ENCODE results near the gene TMEM179. TPM values are rescaled to one million over a fixed set of nuclear protein-coding genes. Genes with fewer than 3 reads are reported as not detected.
A peak's percentile ranks its signal among the peaks of the same experiment; 100 is the strongest.

TMEM179 gene
- total RNA-seq, 1 experiment from 2014 or later = 0.32 TPM

- no peak for DNase-seq (ENCODE audit: low read depth, low spot score)
- in situ Hi-C loops (cut with HindIII; ENCODE audit: low pct_unique_long_range_greater_than_20kb, low sequenced_read_pairs) = loop anchor here (25.0 kb wide), 1 partner anchor 272 kb away; no protein-coding TSS in a partner anchor
These were observed 5.1 kb upstream of the TMEM179 start for GRCh38 chr14:104609666-104610065.

- DNase-seq (ENCODE audit: low read depth, low spot score) = no peak
- in situ Hi-C loops (cut with HindIII; ENCODE audit: low pct_unique_long_range_greater_than_20kb, low sequenced_read_pairs) = loop anchor here (25.0 kb wide), 1 partner anchor 267 kb away; no protein-coding TSS in a partner anchor
These were observed 716 bp downstream of the TMEM179 start for GRCh38 chr14:104603711-104604401.

GRCh38 chr14:104602933-104603325 lies 1.6 kb downstream of the TMEM179 start:
- in situ Hi-C loops (cut with HindIII; ENCODE audit: low pct_unique_long_range_greater_than_20kb, low sequenced_read_pairs) = loop anchor here (25.0 kb wide), 1 partner anchor 266 kb away; no protein-coding TSS in a partner anchor
- DNase-seq (ENCODE audit: low read depth, low spot score) = no peak

GRCh38 chr14:104602315-104602932 lies 2.1 kb downstream of the TMEM179 start:
- in situ Hi-C loops (cut with HindIII; ENCODE audit: low pct_unique_long_range_greater_than_20kb, low sequenced_read_pairs) = loop anchor here (25.0 kb wide), 1 partner anchor 265 kb away; no protein-coding TSS in a partner anchor
- no peak for DNase-seq (ENCODE audit: low read depth, low spot score)

- DNase-seq (ENCODE audit: low read depth, low spot score) = no peak
- in situ Hi-C loops (cut with HindIII; ENCODE audit: low pct_unique_long_range_greater_than_20kb, low sequenced_read_pairs) = loop anchor here (25.0 kb wide), 1 partner anchor 264 kb away; no protein-coding TSS in a partner anchor
These were observed 2.8 kb downstream of the TMEM179 start for GRCh38 chr14:104601786-104602185.

- in situ Hi-C loops (cut with HindIII; ENCODE audit: low pct_unique_long_range_greater_than_20kb, low sequenced_read_pairs) = loop anchor here (25.0 kb wide), 1 partner anchor 264 kb away; no protein-coding TSS in a partner anchor
- DNase-seq (ENCODE audit: low read depth, low spot score) = no peak
These were observed 3.8 kb downstream of the TMEM179 start for GRCh38 chr14:104600805-104601204.

- peak; percentile 22 for DNase-seq (ENCODE audit: low read depth, low spot score)
- in situ Hi-C loops (cut with HindIII; ENCODE audit: low pct_unique_long_range_greater_than_20kb, low sequenced_read_pairs) = loop anchor here (25.0 kb wide), 1 partner anchor 263 kb away; no protein-coding TSS in a partner anchor
These were observed 4.4 kb downstream of the TMEM179 start for GRCh38 chr14:104600141-104600643.

- DNase-seq (ENCODE audit: low read depth, low spot score) = no peak
- in situ Hi-C loops (cut with HindIII; ENCODE audit: low pct_unique_long_range_greater_than_20kb, low sequenced_read_pairs) = no loop called here
These were observed 5.1 kb downstream of the TMEM179 start for GRCh38 chr14:104599446-104599845.

- in situ Hi-C loops (cut with HindIII; ENCODE audit: low pct_unique_long_range_greater_than_20kb, low sequenced_read_pairs) = no loop called here
- no peak for DNase-seq (ENCODE audit: low read depth, low spot score)
These were observed 5.7 kb downstream of the TMEM179 start for GRCh38 chr14:104598910-104599273.

- in situ Hi-C loops (cut with HindIII; ENCODE audit: low pct_unique_long_range_greater_than_20kb, low sequenced_read_pairs) = no loop called here
- no peak for DNase-seq (ENCODE audit: low read depth, low spot score)
These were observed 6.3 kb downstream of the TMEM179 start for GRCh38 chr14:104598039-104598909.

GRCh38 chr14:104597576-104597975 lies 7.0 kb downstream of the TMEM179 start:
- in situ Hi-C loops (cut with HindIII; ENCODE audit: low pct_unique_long_range_greater_than_20kb, low sequenced_read_pairs) = no loop called here
- no peak for DNase-seq (ENCODE audit: low read depth, low spot score)

- in situ Hi-C loops (cut with HindIII; ENCODE audit: low pct_unique_long_range_greater_than_20kb, low sequenced_read_pairs) = no loop called here
- DNase-seq (ENCODE audit: low read depth, low spot score) = no peak
These were observed 7.6 kb downstream of the TMEM179 start for GRCh38 chr14:104596927-104597351.

- no peak for DNase-seq (ENCODE audit: low read depth, low spot score)
- in situ Hi-C loops (cut with HindIII; ENCODE audit: low pct_unique_long_range_greater_than_20kb, low sequenced_read_pairs) = no loop called here
These were observed 8.1 kb downstream of the TMEM179 start for GRCh38 chr14:104596451-104596918.

GRCh38 chr14:104595911-104596450 lies 8.6 kb downstream of the TMEM179 start:
- DNase-seq (ENCODE audit: low read depth, low spot score) = no peak
- in situ Hi-C loops (cut with HindIII; ENCODE audit: low pct_unique_long_range_greater_than_20kb, low sequenced_read_pairs) = no loop called here

- in situ Hi-C loops (cut with HindIII; ENCODE audit: low pct_unique_long_range_greater_than_20kb, low sequenced_read_pairs) = no loop called here
- no peak for DNase-seq (ENCODE audit: low read depth, low spot score)
These were observed 9.4 kb downstream of the TMEM179 start for GRCh38 chr14:104595116-104595675.

GRCh38 chr14:104594310-104595046 lies 10.1 kb downstream of the TMEM179 start:
- no peak for DNase-seq (ENCODE audit: low read depth, low spot score)
- in situ Hi-C loops (cut with HindIII; ENCODE audit: low pct_unique_long_range_greater_than_20kb, low sequenced_read_pairs) = no loop called here

Data from SK-MEL-5 (cell line).